ENCODE data around the gene LCLAT1. TPM values are rescaled to one million over a fixed set of nuclear protein-coding genes. Genes with fewer than 3 reads are reported as not detected.

The LCLAT1 gene
- total and polyA plus RNA-seq, 2 of the 4 experiments (the other 2 are of a cell fraction) = 7.5 to 11.5 TPM

DNA sequence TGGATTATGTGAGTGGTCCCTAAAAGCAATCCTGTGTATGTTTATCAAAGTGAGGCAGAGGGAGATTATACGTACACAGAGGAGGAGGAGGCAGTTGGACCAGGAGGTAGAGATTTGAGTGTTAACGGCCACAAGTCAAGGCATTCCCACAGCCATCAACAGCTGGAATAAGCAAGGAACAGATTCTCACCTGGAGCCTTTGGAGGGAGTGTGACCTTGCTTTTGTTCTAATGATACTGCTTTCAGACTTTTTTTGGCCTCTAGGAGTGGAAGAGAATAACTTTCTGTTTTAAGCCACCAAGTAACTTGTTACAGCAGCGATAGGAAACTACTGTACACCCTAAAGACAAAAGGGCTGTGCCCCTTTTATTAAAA is 18.1 kb downstream of the LCLAT1 start:
- in situ Hi-C loops (cut with MboI; ENCODE audit: low sequenced_read_pairs) = no loop called here
- no peak overlapping the region for H3K27ac ChIP-seq (ENCODE audit: insufficient read depth, low read length)

More for the DNA sequence above, 18.1 kb downstream of the LCLAT1 start:
- no peak overlapping the region for H3K9ac ChIP-seq (ENCODE audit: low read depth, low read length)
- no peak overlapping the region for H2BK15ac ChIP-seq (ENCODE audit: low read depth, low read length)
- no peak for DNase-seq
- H4K20me1 ChIP-seq (ENCODE audit: insufficient read depth, low read length) = no peaks in the 10 kb centered on the region
- ATAC-seq (ENCODE audit: low read depth) = no peak
- intact Hi-C loops (cut with micrococcal nuclease) (no loop called here), dilution Hi-C loops (cut with HindIII; ENCODE audit: low sequenced_read_pairs, unreplicated experiment) (no loop called here)
- ChIA-PET POLR2A (ENCODE audit: unreplicated experiment) (no interaction called here), CTCF (no interaction called here)
- H3K4ac ChIP-seq (ENCODE audit: low read depth, low read length) = peak overlapping the region; percentile 19; the same call in 1 of the 2 replicates
- peaks cover 2% of the 10 kb centered on the region; the same call in 1 of the 2 replicates for H3K9me3 ChIP-seq (ENCODE audit: control insufficient read depth, insufficient read depth, low read length)
- no peak overlapping the region for H2AK9ac ChIP-seq (replicated peaks; ENCODE audit: low read depth, low read length, poor library complexity)
- peaks cover 40 to 41% of the 10 kb centered on the region in 2 experiments for H3K79me1 ChIP-seq (ENCODE audit: low read depth in 1 of 2, low read length in 2 of 2)
- H3K14ac ChIP-seq (replicated peaks; ENCODE audit: low read depth, low read length) = peak overlapping the region; percentile 14; the same call in 1 of the 2 replicates
- H3K27me3 ChIP-seq (ENCODE audit: control insufficient read depth, insufficient read depth, low read length) = no peaks in the 10 kb centered on the region
- no peak overlapping the region for H2AFZ ChIP-seq (replicated peaks; ENCODE audit: low read length, poor library complexity)
- H3K23ac ChIP-seq (ENCODE audit: low read depth, low read length) = peak overlapping the region; percentile 44
- 0 out of 2 replicates have a peak overlapping the region, but pooled peaks have one; percentile 40 for H3K4me2 ChIP-seq (ENCODE audit: low read depth, low read length)
- H2BK5ac ChIP-seq (ENCODE audit: low read depth, low read length, poor library complexity, severe bottlenecking) = no peak overlapping the region
- no CpG with 5 or more reads among the region's 3 CpGs for WGBS, 2 experiments (ENCODE audit: extremely low coverage in 2 of 2, insufficient read length in 1 of 2)
- no peak overlapping the region for H2BK120ac ChIP-seq (ENCODE audit: low read depth, low read length)
- no TSS peak for BruUV-seq (replicated peaks)
- peaks cover 4% of the 10 kb centered on the region; the same call in 1 of the 2 replicates for H3K9me1 ChIP-seq (ENCODE audit: insufficient read depth, low read length)
- H4K5ac ChIP-seq (ENCODE audit: low read depth, low read length) = peak overlapping the region; percentile 78
- no peak overlapping the region for H4K91ac ChIP-seq (ENCODE audit: insufficient read depth, low read depth, low read length)
- H3K4me1 ChIP-seq (ENCODE audit: control insufficient read depth, insufficient read depth, low read length) = peaks cover 3% of the 10 kb centered on the region; the same call in 1 of the 2 replicates
- no peak overlapping the region for H2BK20ac ChIP-seq (ENCODE audit: low read depth, low read length)
- H3K36me3 ChIP-seq (ENCODE audit: control insufficient read depth, insufficient read depth, low read length) = no peaks in the 10 kb centered on the region; the same call in 1 of the 2 replicates
- H3K56ac ChIP-seq (ENCODE audit: extremely low read depth, insufficient read depth, low read length) = no peak overlapping the region
- H2AK5ac ChIP-seq (ENCODE audit: low read depth, low read length) = no peak overlapping the region
- no peak overlapping the region for H3K4me3 ChIP-seq (ENCODE audit: insufficient read depth, low read depth, low read length)
- TF ChIP-seq MAZ (IDR thresholded peaks at IDR 0.05; ENCODE audit: borderline replicate concordance, low read depth, low read length) (no peak), MAFK (IDR thresholded peaks at IDR 0.05; ENCODE audit: low read depth, low read length) (no peak), SMC3 (IDR thresholded peaks at IDR 0.05; ENCODE audit: low read depth, low read length) (no peak), FOS (IDR thresholded peaks at IDR 0.05; ENCODE audit: low read depth, low read length) (no peak), RCOR1 (IDR thresholded peaks at IDR 0.05; ENCODE audit: insufficient replicate concordance, low read length) (no peak), CHD1 (IDR thresholded peaks at IDR 0.05; ENCODE audit: low read depth, low read length) (no peak), NFE2L2 (IDR thresholded peaks at IDR 0.05; ENCODE audit: low read depth, low read length) (no peak), BHLHE40 (IDR thresholded peaks at IDR 0.05; ENCODE audit: low read depth, low read length) (no peak), RAD21 (IDR thresholded peaks at IDR 0.05; ENCODE audit: low read length) (no peak), POLR2A (IDR thresholded peaks at IDR 0.05; ENCODE audit: low read depth, low read length) (no peak), RFX5 (IDR thresholded peaks at IDR 0.05; ENCODE audit: low read depth, low read length) (no peak), MXI1 (IDR thresholded peaks at IDR 0.05; ENCODE audit: borderline replicate concordance, low read depth, low read length) (no peak), CEBPB (IDR thresholded peaks at IDR 0.05; ENCODE audit: low read depth, low read length) (no peak)
- TF ChIP-seq, protein P1, sequence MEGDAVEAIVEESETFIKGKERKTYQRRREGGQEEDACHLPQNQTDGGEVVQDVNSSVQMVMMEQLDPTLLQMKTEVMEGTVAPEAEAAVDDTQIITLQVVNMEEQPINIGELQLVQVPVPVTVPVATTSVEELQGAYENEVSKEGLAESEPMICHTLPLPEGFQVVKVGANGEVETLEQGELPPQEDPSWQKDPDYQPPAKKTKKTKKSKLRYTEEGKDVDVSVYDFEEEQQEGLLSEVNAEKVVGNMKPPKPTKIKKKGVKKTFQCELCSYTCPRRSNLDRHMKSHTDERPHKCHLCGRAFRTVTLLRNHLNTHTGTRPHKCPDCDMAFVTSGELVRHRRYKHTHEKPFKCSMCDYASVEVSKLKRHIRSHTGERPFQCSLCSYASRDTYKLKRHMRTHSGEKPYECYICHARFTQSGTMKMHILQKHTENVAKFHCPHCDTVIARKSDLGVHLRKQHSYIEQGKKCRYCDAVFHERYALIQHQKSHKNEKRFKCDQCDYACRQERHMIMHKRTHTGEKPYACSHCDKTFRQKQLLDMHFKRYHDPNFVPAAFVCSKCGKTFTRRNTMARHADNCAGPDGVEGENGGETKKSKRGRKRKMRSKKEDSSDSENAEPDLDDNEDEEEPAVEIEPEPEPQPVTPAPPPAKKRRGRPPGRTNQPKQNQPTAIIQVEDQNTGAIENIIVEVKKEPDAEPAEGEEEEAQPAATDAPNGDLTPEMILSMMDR (conservative IDR thresholded peaks at IDR 0.05; ENCODE audit: low read depth, low read length) = no peak
- TF ChIP-seq, protein P2, sequence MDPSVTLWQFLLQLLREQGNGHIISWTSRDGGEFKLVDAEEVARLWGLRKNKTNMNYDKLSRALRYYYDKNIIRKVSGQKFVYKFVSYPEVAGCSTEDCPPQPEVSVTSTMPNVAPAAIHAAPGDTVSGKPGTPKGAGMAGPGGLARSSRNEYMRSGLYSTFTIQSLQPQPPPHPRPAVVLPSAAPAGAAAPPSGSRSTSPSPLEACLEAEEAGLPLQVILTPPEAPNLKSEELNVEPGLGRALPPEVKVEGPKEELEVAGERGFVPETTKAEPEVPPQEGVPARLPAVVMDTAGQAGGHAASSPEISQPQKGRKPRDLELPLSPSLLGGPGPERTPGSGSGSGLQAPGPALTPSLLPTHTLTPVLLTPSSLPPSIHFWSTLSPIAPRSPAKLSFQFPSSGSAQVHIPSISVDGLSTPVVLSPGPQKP (IDR thresholded peaks at IDR 0.05; ENCODE audit: borderline replicate concordance, low read depth, low read length) = no peak
- TF ChIP-seq, protein P3, sequence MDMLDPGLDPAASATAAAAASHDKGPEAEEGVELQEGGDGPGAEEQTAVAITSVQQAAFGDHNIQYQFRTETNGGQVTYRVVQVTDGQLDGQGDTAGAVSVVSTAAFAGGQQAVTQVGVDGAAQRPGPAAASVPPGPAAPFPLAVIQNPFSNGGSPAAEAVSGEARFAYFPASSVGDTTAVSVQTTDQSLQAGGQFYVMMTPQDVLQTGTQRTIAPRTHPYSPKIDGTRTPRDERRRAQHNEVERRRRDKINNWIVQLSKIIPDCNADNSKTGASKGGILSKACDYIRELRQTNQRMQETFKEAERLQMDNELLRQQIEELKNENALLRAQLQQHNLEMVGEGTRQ (IDR thresholded peaks at IDR 0.05; ENCODE audit: low read depth, low read length) = no peak
- H3K18ac ChIP-seq (ENCODE audit: low read depth, low read length) = peak overlapping the region; percentile 72
- peak overlapping the region; percentile 23 to 60; a peak in 2 of 4 replicates for H4K8ac ChIP-seq (ENCODE audit: low read depth in 2 of 2, low read length in 2 of 2)
